Activated CD4-positive, alpha-beta T cell treated with anti-CD3 and anti-CD28 coated beads, Interleukin-2, amount 50 U/mL, for 4 hours (primary cell): ENCODE data around the gene PSG11.
"Not testable (repeated sequence)": the region's sequence is repeated elsewhere in the genome, so short reads cannot be mapped to it uniquely, and the experiment has no call there.

Source experiments
- DNase-seq, 2 experiments: peaks; one replicate each; pipeline ENCODE4 v3.0.0-alpha.2; 2020

PSG11 gene

DNA sequence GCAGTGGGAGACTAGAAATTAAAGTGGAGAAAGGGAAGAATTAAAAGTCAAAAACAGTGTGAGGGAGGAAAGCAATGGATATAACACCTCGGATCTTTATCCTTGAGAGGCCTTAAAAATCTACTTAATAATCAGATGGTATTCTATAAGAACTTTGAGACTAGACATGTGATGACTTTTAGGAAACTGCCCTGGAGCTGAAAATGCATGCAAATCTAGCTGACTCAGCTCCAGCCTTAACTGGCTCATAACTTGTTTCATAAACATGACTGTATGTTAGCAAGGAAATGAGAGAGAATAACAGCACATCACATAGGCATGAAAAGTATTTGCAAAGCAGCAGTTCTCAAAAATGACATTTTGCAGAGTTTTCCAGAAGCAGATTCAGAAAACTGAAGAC is 38.1 kb downstream of the PSG11 start:
- DNase-seq: not testable (repeated sequence)

DNA sequence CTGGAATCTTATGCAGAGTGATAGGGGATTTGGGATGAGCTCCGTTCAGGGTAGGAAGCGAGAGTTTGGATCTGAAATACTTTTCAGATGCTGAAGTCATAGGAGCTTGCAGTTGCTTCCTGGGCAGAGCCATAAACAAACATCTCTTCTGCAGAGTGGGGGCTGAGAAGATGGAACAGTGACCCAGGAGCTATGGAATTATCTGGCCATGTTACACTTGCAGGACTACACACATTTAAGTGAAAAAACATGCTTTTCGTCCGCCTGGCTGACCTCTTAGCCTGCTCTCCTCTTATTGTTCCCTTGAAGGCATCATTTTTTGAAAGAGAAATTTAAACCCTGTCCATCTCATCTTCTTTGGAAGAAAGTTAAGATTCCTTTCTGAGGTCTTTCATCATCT is 40.7 kb downstream of the PSG11 start:
- DNase-seq: no peak

DNA sequence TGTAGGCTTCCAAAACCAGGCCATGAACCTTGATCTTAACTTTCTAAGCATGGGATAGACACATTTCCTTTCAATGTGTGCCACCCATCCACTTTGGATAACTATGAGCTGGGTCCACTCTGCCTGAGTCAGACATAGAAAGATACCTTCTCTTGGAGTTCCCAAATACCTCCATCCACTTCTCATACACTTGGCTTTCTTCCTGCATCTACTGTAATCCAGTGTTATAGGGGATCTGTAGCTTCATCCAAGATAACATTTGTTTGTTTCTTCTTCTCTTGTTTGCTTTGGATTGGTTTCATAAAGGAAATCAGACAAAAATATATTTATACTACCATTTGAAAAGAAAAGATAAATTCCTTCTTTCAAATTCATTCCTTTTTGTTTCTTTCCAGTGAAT is 44.2 kb downstream of the PSG11 start:
- DNase-seq: not testable (repeated sequence)

DNA sequence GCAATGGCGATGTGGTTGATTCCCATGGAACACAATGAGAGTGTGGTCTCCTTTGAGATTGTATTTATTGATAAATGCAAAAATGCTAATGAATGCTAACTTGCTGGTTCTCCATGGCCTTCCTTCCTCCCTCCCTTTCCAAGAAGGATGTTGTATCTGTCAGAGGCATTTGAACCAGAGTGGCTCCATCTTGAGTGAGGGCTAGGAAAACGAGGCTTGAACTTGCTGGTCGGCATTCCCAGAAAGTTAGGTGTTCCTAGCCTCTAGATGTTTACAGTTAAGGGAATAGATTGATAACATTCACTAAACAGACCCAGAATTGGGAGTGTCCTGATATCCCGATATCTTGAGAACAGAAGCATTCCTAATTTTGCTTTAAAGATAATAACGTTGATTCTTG is 54.8 kb downstream of the PSG11 start:
- DNase-seq: not testable (repeated sequence)

DNA sequence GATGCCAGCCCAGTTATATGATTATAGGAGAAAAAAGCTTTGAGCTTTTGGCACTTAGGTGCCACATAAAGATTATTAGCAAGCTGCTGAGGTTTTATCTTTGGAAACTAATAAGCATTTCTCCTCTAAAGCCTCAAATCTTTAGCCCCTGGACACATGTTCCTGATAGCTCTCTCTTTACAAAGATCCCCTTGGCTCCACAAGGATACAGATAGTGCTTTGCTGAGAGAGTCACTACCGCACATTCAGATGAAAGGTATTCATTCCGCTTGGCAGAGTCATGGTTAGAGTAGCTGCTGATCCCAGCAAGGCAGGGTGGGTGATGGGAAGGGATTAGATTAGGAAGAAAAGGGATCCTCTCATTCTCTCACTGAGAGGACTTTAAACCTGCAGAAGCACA is 61.1 kb downstream of the PSG11 start:
- DNase-seq: no peak

DNA sequence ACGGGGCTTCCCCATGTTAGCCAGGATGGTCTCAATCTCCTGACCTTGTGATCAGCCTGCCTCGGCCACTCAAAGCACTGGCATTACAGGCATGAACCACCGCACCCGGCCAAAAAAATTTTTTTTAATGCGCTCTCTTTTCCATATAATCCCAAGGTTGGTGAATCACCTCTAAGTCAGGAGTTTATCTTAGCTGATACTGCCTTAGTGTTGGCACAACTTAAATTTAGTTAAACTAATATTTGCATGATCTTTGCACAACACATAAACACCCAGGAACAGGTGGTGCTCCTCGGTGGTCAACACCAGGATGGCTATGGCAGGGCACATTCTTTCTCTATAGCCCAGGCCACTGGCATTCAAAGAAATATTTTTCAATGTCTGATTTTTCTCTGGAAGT is 65.2 kb downstream of the PSG11 start:
- DNase-seq: no peak
